CD1c-positive myeloid dendritic cell (primary cell): ENCODE measurements around the gene FZD10.

Experiments used
- DNase-seq: peaks from one replicate; pipeline ENCODE4 v3.0.0-alpha.2; 2016; ENCODE audit errors: extremely low spot score

FZD10 gene

DNA sequence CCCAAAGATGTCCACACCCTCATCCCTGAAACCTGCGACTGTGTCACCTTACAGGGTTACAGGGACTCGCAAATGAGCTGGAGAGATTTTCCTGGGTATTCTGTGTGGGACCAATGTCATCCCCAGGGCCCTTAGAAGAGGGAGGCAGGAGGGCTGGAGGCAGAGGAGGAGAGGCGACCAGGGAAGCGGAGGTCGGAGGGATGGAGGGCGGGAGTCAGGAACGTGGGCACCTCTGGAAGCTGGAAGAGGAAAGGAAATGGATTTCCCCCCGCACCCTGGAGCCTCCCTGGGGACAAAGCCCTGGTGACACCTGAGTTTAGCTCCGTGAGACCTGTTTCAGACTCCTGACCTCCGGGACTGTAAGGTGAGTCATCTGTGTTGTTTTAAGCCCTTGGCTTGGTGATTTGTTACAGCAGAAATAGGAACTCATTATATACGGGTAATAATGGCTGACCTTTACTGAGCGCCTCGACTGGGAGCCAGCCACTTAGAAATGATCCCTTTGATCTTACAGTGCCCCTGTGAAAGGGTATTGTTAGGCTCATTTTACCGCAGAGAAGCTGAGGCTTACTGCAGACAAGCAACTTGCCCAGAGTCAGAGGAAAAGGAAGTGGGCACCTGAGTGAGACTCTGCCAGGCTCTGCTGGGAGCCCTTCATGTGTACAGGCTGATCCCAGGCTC, 29.3 kb upstream of the FZD10 start:
- no peak for DNase-seq

DNA sequence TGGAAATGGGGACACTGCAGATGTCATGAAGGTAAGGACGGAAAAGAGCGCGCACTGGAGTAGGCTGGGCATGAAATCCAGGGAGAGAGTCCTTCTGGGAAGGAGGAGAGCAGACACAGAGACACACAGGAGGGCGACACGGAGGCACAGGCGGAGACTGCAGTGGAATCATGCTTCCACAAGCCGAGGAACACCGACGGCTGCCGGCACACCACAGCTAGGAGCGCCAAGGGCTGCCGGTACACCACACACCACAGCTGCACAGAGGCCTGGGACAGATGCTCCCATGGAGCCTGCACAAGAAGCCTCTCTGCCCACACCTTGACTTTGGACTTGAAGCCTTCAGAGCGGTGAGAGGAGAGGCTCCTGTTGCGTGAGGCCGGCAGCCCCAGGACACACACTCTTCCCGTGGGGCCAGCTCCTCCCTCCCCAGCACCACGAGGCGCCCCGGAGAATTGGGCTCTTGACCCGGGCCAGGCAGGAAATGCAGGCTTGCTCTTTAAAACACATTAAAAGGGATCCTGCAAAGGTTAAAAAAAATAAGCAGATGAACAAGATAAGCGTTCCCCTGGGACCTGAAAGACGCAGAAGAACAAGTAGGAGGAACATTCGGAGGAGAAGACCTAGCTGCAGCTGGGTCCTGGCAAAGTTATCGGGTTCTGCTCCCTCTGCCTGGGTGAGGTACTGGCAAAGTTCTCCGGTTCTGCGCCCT, 28.3 kb upstream of the FZD10 start:
- no peak for DNase-seq

DNA sequence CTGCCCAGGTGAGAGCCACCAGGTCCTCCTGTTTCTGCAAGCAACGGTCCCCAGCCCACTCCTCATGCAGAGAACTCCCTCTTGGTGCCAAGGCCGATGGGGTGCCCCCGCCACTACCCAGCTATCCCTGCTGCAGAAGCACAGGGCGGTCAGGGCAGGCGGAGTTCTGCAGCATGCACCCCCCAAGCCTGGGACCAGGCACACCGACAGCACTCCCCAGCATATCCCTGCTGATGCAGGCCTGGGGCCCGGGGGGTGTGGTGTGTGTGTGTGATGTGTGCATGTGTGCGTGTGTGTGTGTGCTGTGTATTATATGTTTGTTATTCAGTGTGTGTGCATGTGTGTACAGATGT, 27.7 kb upstream of the FZD10 start:
- DNase-seq, result no peak

DNA sequence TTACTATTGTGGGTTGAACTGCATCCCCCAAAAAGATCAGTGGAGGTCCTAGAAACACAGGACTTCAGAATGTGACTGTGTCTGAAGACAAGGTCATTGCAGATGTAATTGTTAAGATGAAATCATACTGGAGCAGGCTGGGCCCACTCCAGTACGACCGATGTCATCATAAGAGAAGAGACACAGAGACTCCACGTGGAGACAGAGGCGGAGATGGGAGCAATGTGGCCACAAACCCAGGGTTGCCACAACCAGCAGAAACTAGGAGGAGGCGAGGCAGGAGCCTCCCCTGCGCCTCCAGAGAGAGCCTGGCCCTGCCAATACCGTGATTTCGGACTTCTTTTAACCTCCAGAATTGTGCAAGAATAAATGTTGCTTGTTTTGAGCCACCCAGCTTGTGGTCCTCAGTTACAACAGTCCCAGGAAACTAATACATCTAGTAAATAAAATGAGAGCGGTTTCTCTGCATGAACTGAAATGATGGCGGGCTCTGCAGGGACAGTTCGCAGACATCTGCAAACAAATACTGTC, 25.7 kb upstream of the FZD10 start:
- DNase-seq, result no peak

DNA sequence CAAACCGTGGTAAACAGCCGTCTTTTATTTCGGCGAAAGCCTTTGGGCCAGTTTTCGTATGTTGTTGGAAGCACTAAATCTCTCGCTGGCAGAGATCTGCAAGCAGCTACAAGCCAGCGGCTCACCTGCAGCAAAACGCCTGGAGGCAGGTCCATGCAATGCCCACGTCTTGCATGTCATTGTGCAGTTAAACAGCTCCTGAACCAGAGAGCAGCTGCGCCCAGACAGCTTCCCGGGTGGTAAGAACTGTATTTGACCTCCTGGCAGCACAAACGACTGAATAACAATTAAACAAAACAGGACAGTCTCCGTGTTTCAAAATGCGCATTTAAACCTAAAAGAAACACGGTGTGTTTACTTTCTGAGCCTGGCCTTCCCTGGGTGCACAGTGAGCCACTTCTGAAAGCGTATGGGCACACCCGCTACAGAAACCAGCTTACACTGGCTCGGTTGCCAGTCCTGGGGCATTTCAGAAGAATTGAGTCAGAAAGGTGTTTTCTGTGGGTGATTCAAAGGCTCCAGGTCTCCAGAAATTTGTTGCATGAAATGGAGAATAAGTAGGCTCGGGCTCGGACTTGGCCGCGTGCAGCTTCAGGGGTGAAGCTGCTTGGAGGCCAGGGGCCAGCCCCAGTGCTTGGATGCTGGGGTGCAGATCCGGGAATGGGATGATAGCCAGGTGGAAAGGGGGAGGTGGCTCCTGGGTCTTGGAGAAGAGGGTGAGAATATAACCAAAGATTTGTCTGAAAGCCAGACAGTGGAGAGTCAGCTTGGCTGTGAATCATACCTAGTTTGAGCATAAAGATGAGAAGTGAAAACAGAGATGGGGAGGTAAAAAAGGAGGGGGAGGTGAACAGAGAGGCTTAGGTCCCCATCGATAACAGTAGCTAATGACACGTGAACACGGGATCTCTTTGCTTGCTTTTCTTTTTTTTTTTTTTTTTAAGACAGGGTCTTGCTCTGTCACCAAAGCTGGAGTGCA, 24.9 kb upstream of the FZD10 start:
- no peak for DNase-seq

DNA sequence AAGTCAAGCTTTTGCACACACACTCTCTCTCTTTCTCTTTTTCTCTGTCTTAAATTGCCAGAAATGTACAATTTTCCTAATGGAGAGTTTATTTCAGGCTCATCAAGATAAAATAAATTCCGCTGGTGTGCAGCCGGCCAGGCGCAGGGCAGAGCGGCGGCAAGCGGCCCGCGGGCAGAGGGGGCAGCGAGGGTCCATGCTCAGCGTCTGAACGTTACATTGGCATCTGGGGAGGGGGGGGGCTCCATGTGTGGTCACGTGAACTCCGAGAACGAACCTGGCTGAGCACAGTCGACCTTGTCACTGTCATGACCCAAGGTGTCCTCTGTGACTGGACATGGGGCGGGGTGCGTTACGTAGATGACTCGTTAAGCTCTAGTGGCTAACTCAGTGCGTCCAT, 23.8 kb upstream of the FZD10 start:
- no peak for DNase-seq

DNA sequence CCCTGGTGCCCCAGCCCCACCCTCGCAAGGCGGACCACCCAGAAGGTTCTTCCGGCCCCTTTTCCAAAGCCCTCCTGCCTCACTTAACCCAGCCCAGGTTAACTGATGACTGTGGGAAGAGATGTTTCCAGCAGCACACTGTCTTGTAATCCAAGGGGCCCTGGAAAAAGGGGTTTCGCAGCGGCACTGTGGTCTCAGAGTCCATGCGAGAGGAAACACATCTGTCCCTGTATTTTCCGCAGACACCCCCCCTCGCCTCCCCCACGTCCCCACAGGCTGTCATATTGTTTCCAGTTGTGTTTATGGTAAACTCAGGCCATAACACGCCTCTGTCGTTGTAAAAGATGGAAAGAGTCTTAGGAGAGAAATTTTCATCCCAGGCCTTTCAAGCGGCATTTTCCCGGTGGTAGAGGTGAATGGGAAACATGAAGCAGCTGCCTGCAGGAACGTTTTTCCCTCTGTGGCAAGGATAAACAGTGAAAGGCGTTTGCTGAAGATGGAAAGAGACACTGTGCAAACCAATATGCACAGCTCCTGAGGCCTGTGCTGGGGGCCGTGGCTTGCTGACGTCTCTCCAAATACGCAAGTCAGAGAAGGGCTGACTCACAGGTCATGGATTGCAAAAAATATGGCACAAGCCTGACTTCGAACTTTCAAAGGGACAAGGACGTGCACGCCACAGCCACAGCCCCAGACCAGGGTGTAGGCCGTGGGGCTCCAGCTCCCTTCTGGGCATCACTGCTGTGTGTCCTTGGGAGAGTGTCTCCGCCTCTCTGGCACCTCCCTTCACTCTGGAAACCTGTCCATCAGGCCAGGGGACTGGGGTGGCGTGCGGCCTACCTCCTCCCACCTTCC, 22.5 kb upstream of the FZD10 start:
- DNase-seq, result no peak

DNA sequence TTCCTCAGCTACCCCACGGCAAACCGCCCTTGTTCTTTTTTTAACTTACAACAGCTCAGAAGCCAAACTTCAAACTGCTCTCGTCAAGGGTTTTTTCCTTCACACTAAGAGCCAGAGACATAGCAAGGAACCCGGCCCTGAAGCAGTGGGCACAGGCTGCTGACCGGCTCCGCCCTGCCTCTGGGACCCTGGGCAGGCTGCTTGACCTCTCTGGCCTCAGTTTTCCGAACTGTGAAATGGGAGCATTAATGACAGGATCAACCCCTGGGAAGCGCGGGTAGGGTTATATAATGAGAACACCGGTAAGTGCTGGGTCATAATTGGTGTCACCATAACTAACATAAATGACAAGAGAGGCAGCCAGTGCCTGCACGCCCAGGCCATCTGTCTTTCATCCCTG, 21.2 kb upstream of the FZD10 start:
- DNase-seq, result no peak

DNA sequence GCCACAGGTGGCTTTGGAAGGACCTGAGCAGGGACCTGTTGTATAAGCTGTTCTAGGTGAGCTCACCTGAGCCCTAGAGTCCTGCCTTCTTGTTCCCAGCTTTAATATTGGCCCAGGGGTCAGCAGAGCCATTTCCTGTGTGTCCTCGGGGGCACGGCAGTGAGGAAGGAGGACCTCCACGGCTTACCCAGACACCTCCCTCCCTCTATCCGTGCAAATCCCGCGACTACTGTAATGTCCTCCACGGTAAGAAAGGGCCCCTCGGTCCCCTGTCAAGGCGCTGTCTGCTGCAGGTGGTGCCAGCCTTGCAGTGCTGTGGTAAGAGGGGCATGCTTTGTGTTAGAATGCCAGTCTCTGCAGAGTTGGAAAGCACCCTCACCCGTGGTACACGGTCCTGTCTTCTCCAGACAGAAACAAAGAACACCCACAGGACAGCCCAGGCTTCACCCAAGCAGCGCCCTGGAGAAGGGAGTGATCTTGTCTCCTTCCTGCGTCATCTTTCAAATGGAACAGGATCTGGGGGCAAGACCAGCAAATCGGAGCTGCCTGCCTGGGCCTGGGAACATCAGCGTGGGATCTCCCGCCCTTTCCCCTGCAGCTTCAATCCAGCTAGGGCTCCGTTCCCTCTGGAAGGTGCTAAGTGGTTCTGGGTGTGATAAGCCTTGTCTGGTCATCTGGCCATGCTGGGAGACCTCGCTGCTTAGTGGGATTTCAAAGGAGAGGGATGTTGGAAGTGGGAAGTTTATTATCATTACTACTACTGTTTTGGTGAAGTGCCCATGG, 20.2 kb upstream of the FZD10 start:
- no peak for DNase-seq

DNA sequence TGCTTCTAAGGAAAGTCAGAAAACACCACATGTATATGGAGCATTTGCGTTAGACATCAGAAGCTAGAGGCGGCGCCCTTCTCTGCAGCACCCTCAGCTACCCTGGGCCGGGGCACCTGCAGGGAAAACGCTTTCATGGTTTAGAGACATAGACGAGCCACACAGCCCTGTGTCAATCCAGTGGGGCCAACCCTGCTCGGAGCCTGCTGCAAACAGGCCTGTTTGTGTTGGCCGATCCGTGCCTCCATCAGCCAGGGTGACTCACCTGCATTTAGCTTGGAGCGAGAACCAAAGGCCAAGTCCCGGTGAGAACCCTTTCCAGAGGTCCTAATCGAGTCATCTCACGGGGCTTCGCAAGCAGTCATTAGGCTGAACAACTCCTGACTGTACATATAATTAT, 19.5 kb upstream of the FZD10 start:
- no peak for DNase-seq

DNA sequence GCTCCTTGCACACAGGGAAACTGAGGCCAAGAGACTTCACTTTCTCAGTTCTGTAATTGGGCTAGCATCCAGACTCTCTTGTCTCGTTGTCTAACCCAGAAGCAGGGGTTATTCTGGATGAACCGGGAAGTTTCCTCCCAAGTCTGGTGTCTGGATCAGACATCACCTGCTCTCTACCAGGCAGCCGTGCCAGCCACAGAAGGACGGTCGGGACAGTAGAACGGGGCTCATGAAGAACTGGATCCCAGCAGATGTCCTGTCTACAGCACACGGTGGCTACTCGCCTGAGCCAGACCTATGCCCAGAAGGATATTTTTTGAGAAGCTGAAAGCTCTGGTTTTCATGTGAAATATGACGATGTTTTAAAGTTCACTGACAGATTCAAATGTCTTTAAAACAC, 19.1 kb upstream of the FZD10 start:
- no peak for DNase-seq

DNA sequence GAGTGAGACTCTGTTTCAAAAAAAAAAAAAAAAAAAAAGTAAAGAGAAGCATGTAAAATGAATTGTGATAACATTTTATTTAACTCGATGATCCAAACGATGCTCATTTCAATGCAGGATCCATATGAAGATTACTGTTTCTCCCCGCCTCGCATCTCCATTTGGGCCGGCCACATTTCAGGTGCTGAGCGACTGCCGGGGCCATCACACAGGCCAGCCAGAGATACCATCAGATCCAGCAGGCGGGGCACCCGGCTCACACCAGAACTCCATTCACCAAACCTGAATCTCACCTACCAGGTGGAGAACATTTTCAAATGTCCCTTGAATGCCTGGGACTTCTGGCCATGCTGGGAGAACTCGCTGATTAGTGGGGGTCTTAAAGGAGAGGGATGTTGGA, 18.0 kb upstream of the FZD10 start:
- no peak for DNase-seq

DNA sequence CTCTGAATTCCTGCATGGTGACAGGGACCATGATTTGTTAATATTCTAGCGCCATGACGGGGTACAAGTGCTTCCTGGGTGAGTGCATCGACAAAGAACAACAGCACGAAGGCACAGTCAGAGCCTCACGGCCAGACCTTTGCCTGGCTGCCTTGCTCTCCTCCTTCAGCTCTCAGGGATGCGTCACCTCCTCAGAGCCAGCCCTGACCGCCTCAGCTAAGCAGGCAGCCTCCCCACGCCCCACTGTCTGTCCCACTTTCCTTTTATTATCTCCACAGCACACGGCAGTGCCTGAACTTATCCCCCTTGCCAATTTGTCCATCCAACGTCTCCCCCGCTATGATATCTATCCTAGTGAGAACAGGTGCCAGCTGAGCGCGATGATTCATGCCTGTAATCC, 16.5 kb upstream of the FZD10 start:
- DNase-seq, result no peak

DNA sequence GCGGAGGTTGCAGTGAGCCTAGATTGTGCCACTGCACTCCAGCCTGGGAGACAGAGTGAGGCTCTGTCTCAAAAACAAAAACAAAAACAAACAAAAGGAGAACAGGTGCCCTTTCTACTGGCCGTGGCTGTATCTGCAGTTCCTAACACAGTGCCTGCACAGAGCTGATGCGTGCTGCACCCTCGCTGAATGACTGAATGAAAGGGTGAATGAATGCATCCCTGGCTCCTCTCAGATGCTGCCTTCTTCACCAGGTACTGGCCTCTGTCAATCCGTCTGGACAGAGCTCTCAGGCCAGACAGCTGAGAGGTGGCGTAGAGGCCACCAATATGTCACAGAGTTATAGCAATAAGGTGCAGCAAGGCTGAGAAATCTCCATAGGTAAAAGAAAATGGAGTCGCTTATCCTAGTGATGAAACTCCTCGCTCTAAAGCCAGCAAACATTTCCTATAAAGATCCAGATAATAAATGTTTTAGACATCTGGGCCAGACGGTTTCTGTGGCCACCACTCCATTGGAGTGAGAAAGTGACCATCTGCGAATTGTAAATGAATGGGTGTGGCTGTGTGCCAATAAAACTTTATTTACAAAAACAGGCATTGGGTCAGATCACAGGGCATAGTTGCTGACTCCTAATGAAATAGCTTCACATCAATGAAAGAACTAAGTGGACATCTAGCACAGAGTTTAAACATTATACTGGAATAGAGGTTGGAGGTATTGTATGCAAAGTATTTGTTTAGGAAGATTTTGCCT, 15.9 kb upstream of the FZD10 start:
- no peak for DNase-seq

DNA sequence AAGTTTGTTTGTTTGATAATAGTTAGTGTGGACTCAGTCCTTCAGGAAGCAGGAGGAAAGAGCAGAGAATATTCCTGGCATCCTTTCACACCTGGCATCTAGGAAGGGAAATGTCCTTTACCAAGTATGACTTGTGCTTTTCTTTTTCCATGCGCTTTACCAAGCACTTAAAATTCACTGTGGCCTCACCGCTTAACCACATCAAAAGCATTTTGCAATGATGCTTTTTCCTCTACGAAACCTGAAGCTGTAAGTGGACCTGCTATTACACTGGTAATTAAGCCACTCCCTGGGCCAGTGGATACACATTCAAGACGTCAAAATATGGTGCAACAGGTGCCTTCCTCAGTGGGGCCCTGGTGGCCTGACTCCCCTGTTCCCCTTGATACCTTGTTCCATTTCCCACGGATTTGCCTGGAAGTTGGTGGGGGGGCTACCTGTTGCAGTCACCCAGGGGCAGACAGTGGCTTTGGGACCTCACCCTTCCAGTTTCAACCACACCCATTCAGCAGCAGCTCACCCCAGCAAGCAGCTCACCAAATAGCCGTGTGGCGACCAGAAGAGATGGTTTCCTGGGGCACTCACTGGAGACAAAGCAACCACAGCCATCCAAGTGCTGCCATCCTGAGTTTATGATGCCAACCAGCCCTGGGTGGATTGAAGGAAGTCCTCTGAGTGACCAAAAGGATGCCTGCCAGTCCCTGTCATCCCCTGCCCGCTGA, 14.2 kb upstream of the FZD10 start:
- no peak for DNase-seq

DNA sequence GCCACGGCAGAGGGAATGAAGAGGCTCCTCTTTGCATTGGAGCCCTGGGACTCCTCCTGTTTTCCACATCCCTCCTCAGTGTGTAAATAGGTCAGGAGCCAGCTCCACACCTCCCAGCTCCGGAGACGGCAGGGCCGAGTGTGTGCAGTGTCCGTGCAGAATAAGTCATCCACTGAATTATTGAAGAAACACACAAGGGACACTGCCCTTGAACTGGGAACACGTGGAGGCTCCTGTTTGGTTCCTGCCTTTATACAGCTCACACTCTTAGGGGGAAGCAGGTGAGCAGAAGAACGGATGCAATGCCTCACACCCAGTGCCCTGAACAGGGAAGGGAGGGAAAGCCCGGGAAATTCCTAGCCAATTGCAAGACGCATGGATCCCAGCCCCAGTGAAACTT, 10.4 kb upstream of the FZD10 start:
- DNase-seq, result no peak

DNA sequence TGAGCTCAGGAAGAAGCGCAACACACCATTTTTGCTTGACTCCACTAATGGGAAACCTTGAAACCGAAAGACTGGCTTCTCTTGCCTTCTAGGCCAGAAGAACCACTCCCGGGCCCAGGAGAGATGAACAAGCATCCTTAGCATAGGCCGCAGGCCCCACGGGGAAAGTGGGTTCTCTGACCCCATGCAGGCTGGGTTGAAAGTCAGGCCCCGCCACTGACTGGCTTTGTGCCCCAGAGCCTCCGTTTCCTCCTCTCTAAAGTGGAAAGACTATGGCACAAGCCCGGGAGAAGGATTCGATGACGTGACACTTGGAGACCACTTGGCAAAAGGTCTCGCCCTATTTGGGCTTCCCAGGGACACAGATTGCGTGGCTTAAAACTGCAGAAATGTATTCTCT, 9.9 kb upstream of the FZD10 start:
- no peak for DNase-seq

DNA sequence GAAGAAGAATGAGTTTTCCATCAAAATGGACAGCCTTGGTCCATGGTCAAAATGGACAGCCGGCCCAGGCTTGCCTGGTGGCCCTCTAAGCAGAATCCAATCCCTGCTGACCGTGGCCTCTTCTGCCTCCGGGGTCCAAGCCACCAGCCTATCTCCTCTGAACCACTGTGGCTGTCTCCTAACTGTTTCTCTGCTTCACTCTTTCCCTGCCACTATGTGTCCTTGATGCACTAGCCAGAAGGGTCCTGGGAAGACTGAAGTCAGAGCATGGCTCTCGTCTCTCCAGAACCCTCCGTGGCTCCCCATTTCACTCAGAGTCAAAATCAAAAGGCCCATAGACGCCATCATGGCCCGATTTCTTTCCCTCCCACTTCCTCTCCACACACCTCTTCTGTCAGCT, 8.5 kb upstream of the FZD10 start:
- no peak for DNase-seq
